Activated CD4-positive, CD25-positive, alpha-beta regulatory T cell treated with anti-CD3 and anti-CD28 coated beads, Interleukin-2, amount 50 U/mL, for 16 hours (primary cell): ENCODE results near the gene KLK2.

ENCODE experiments used
- DNase-seq: peaks from one replicate; pipeline ENCODE4 v3.0.0-alpha.2; 2020; ENCODE audit warnings: low read depth, low spot score

Gene KLK2

GRCh38 chr19:50924586-50924985 is 51.3 kb downstream of the KLK2 start:
- DNase-seq = no peak

GRCh38 chr19:50925734-50926133 is 52.5 kb downstream of the KLK2 start:
- no peak for DNase-seq

DNA sequence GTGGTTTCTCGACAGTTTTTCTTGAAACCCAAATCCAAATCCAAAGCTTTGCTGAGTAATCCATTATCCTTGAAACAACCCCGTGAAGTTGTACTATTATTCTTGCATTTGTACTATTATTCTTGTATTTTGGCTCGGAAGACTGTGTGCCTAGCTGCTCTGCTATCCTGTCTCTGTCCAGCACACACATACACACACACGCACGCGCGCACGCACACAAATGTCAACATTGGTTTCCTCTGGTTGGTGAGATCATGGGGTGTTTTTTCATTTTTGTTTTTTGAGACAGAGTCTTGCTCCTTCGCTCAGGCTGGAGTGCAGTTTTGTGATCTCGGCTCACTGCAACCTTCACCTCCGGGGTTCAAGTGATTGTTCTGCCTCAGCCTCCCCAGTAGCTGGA is 52.9 kb downstream of the KLK2 start:
- DNase-seq = no peak

- DNase-seq = no peak
Measured at GRCh38 chr19:50928831-50929230, 55.6 kb downstream of the KLK2 start.
